HL-60 (cell line): ENCODE measurements around the gene NYNRIN.
A peak's percentile ranks its signal among the peaks of the same experiment; 100 is the strongest.
"Not testable (repeated sequence)": the region's sequence is repeated elsewhere in the genome, so short reads cannot be mapped to it uniquely, and the experiment has no call there.

ENCODE experiments used
- DNase-seq, 2 experiments: peaks; one replicate each; pipeline ENCODE4 v3.0.0-alpha.2; 2010 to 2020; ENCODE audit warnings: low read depth in 1 of 2, low spot score in 1 of 2
- H3K27ac ChIP-seq: fragments of 250-450 bp; sonication (Bioruptor Pico); replicated peaks from 2 replicates; pipeline ENCODE4 v1.5.1; 2020; ENCODE audit warnings: mild to moderate bottlenecking, moderate library complexity
- H3K27me3 ChIP-seq: fragments of 250-450 bp; sonication (Bioruptor Pico); 2 replicates; pipeline ENCODE4 v1.5.1; 2021; ENCODE audit warnings: mild to moderate bottlenecking, moderate library complexity; ENCODE audit not compliant: insufficient read depth, poor library complexity, severe bottlenecking
- H3K4me3 ChIP-seq: replicated peaks from 2 replicates; pipeline ENCODE4 v1.5.1; 2011; ENCODE audit warnings: mild to moderate bottlenecking, control low read depth, low read length; ENCODE audit not compliant: insufficient read depth
- GABPA ChIP-seq: IDR thresholded peaks from 2 replicates; pipeline ENCODE4 v1.6.1; 2012; ENCODE audit warnings: low read depth
- POLR2AphosphoS5 ChIP-seq: IDR thresholded peaks from 2 replicates; pipeline ENCODE4 v1.6.1; 2012; ENCODE audit warnings: low read depth
- SPI1 ChIP-seq: IDR thresholded peaks from 2 replicates; pipeline ENCODE4 v1.6.1; 2012; ENCODE audit warnings: low read depth, mild to moderate bottlenecking, borderline replicate concordance
- TF ChIP-seq, protein P1 (sequence below): IDR thresholded peaks from one replicate; pipeline ENCODE4 v1.5.1; 2011; ENCODE audit warnings: low read length, control low read depth, inconsistent platforms; ENCODE audit not compliant: insufficient read depth
- TF ChIP-seq, protein P2 (sequence below): IDR thresholded peaks from 2 replicates; pipeline ENCODE4 v1.6.1; 2012; ENCODE audit warnings: low read depth; ENCODE audit not compliant: insufficient replicate concordance

The NYNRIN gene

DNA sequence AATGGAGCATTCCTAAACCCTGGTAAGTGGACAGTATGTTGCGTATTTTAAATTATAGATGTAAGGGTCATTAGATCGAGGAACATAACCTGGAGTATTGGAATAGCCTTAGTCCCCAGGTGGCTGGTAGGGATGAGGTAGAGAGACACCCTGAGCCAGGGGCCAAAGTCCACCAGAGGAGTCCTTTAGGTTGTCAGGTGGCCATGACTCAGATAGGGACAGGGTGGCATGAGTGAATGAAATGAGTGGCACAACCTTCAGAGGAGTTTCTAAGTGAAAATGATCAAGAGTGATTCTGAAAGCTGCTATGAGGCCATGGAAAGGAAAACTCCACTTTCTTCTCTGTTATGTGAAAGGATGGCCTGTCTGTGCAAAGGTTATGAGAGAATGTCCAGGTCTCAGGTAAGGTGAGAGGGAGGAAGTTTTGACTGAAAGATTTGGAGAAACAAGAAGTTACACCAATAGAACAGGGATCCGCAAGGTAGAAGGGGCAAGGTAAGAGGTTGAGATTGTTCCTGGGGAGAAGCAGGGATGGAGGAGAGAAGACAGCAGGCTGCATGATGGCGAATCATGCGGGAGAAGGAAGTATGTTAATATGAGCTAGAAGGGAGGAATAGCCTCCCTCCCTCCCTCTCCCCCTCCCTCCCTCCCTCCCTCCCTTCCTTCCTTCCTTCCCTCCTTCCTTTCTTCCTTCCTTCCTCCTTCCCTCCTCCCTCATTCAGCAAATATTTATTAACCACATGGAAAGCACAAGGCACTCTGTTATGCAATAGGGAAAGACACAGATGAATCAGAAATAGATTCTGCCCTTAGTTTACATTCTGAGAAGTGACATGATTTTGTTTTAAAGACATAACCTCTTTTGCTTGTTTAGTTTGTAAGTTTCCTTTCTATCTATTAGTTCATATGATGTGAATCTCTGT is 45.0 kb upstream of the NYNRIN start:
- peak in 1 of 2 experiments; percentile 38 for DNase-seq
- Histone ChIP-seq H3K27ac (no peak overlapping the region), H3K4me3 (no peak overlapping the region), H3K27me3 (no peaks in the 10 kb centered on the region)
- TF ChIP-seq GABPA (no peak), SPI1 (no peak), POLR2AphosphoS5 (no peak)
- TF ChIP-seq, protein P1, sequence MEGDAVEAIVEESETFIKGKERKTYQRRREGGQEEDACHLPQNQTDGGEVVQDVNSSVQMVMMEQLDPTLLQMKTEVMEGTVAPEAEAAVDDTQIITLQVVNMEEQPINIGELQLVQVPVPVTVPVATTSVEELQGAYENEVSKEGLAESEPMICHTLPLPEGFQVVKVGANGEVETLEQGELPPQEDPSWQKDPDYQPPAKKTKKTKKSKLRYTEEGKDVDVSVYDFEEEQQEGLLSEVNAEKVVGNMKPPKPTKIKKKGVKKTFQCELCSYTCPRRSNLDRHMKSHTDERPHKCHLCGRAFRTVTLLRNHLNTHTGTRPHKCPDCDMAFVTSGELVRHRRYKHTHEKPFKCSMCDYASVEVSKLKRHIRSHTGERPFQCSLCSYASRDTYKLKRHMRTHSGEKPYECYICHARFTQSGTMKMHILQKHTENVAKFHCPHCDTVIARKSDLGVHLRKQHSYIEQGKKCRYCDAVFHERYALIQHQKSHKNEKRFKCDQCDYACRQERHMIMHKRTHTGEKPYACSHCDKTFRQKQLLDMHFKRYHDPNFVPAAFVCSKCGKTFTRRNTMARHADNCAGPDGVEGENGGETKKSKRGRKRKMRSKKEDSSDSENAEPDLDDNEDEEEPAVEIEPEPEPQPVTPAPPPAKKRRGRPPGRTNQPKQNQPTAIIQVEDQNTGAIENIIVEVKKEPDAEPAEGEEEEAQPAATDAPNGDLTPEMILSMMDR: no peak
- TF ChIP-seq, protein P2, sequence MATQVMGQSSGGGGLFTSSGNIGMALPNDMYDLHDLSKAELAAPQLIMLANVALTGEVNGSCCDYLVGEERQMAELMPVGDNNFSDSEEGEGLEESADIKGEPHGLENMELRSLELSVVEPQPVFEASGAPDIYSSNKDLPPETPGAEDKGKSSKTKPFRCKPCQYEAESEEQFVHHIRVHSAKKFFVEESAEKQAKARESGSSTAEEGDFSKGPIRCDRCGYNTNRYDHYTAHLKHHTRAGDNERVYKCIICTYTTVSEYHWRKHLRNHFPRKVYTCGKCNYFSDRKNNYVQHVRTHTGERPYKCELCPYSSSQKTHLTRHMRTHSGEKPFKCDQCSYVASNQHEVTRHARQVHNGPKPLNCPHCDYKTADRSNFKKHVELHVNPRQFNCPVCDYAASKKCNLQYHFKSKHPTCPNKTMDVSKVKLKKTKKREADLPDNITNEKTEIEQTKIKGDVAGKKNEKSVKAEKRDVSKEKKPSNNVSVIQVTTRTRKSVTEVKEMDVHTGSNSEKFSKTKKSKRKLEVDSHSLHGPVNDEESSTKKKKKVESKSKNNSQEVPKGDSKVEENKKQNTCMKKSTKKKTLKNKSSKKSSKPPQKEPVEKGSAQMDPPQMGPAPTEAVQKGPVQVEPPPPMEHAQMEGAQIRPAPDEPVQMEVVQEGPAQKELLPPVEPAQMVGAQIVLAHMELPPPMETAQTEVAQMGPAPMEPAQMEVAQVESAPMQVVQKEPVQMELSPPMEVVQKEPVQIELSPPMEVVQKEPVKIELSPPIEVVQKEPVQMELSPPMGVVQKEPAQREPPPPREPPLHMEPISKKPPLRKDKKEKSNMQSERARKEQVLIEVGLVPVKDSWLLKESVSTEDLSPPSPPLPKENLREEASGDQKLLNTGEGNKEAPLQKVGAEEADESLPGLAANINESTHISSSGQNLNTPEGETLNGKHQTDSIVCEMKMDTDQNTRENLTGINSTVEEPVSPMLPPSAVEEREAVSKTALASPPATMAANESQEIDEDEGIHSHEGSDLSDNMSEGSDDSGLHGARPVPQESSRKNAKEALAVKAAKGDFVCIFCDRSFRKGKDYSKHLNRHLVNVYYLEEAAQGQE: no peak

DNA sequence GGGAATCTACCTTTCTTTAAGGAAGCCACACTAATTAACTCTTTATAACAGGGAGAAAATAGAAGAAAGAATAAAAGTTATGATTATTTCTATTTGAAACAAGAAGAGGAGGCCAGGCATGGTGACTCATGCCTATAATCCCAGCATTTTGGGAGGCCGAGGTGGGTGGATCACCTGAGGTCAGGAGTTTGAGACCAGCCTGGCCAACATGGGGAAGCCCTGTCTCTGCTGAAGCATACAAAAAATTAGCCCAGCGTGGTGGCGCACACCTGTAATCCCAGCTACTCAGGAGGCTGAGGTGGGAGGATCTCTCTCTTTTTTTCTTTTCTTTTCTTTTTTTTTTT is 44.3 kb upstream of the NYNRIN start:
- H3K4me3 ChIP-seq, H3K27ac ChIP-seq, H3K27me3 ChIP-seq, DNase-seq: not testable (repeated sequence)

DNA sequence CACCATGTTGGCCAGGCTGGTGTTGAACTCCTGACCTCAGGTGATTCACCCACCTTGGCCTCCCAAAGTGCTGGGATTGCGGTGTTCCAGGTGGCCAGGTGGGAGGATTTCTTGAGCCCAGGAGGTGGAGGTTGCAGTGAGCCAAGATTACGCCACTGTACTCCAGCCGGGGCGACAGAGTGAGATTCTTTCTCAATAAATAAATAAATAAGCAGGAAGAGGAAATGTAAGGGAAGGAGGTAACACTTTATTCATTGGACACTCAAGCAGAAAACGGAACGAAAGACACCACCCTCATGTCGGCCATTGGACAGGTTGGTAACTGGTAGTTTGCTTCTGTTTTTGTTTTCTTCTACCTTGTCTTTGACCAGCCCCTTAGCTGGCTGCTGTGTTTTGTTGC is 43.8 kb upstream of the NYNRIN start:
- DNase-seq: no peak
- no peak overlapping the region for H3K27ac ChIP-seq
- no peaks in the 10 kb centered on the region for H3K27me3 ChIP-seq
- H3K4me3 ChIP-seq: no peak overlapping the region
- TF ChIP-seq SPI1 (no peak), GABPA (no peak), POLR2AphosphoS5 (no peak)
- TF ChIP-seq, protein P2: no peak
- TF ChIP-seq, protein P1: no peak

DNA sequence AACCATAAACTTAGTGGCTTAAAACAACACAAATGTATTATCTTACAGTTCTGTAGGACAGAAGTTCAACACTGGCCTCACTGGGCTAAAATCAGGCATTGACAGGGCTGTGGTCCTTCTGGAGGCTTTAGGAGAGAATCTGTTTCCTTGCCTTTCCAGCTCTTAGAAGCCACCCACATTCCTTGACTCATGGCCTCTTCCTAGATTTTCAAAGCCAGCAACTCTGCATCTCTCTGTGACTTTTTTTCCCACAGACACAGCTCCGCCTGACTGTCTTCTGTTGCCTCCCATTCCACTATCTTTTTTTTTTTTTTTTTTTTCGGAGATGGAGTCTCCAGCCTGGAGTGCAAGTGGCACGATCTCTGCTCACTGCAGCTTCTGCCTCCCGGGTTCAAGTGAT is 42.6 kb upstream of the NYNRIN start:
- H3K27me3 ChIP-seq: no peaks in the 10 kb centered on the region
- no peak for DNase-seq
- no peak for TF ChIP-seq SPI1
- no peak for TF ChIP-seq POLR2AphosphoS5
- TF ChIP-seq, protein P1: no peak
- no peak overlapping the region for H3K27ac ChIP-seq
- no peak overlapping the region for H3K4me3 ChIP-seq
